Stimulated activated CD8-positive, alpha-beta memory T cell treated with anti-CD3 and anti-CD28 coated beads, Interleukin-7, amount 100 ng/mL, for 4 hours (primary cell): Measurements from ENCODE around the gene MACROD2.

Source experiments
- DNase-seq, 2 donors: peaks; one replicate each; pipeline ENCODE4 v3.0.0-alpha.2; 2020; ENCODE audit warnings: low read depth in 2 of 2

MACROD2 gene

GRCh38 chr20:14865169-14865568, 869.9 kb downstream of the MACROD2 start:
- DNase-seq, result no peak

DNA sequence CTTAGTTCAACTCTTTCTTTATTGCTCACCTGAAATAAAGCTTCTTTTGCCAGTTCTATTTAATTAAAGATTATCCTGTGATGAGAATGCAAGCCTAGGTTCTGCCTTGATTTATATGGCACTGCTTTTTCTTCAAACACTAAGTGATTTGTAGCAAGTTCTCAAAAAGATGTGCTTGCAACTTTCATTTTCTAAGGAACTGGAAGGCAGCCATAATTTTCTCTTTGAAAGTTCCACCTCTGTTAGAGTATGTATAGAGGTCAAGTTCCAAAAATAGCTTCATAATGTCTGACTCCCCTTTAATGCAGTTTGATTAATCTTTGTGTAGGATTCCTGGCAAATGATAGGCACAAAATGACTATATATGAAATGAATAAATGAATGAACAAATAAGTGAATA, 870.4 kb downstream of the MACROD2 start:
- DNase-seq, result no peak

DNA sequence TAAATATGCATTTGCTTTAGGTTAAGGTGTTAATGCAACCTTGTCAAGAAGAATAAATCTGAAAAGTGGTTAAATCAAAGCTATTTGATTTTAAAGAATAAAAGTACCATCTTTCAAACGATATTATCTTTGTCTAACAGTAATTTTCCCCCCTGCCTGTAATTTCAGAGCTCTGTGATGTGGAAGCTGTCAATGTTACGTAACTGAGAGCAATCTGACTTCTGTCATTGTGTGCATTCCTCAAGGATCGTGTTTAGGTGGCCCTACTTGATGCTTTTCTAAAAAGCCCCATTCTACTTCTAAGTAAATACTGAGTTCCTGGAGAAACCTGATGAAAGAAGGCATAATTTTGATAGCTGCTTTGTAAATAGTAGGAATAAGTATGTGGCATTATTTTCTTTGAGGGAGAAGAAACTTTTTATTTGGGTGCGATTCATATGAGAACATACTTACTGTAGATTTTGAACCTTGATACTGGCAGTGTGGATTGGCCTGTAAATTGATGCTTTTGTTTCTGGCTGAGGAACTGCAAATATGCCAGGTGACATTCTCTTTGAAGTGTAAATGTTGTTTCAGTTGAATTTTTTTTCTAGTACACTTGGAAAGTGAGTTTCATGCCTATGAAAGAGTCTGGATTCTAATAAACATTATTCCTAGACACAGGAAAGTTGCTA, 871.7 kb downstream of the MACROD2 start:
- no peak for DNase-seq

DNA sequence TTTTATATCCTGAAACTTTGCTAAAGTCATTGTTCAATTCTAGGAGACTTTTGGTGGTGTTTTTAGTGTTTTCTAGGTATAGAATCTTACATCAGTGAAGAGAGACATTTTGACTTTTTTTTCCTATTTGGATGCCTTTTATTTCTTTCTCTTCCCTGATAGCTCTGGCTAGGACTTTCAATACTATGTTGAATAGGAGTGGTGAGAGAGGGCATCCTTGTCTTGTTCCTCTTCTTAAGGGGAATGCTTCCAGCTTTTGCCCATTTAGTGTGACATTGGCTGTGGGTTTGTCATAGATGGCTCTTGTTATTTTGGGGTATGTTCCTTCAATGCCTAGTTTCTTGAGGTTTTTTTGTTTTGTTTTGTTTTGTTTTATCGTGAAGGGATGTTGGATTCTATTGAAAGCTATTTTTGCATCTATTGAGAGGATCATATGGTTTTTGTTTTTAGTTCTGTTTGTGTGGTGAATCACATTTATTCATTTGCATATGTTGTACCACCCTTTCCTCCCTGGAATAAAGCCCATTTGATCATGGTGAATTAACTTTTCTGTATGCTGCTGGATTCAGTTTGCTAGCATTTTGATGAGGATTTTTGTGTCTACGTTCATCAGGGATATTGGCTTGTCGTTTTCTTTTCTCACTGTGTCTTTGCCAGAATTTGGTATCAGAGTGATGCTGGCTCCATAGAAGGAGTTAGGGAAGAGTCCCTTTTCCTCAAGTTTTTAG, 882.1 kb downstream of the MACROD2 start:
- no peak for DNase-seq

- DNase-seq, result no peak
These were observed 883.3 kb downstream of the MACROD2 start for GRCh38 chr20:14878676-14879019.

DNA sequence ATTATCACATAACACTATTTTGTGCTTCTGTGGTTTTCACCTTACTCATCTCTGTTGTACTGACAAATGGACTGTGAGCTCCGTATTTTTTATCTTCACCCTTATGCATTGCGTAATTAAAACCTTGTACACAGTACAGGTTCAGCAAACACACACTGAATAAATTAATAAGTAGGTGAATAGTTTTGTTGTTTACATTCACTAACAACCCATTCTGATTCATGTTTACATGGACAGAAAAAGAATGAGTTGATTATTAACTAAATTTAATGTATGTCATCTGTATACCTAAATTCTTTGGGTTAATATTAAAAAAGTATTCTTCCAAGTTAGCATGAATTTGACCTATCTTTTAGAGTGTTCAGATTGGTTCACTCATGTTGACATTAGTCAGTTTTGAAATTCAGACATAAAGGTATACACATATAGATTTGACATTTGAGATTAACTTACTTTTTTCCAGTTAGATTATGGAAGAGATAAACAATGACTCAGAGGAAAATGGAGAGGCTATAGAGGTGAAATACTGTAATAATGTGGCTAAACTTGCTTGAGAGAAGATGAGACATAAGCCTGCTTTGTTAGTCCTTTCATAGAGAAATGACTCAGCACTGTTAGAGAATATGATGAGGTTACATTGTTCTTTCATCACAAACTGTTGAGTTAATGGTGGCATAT, 883.8 kb downstream of the MACROD2 start:
- DNase-seq, result no peak

DNA sequence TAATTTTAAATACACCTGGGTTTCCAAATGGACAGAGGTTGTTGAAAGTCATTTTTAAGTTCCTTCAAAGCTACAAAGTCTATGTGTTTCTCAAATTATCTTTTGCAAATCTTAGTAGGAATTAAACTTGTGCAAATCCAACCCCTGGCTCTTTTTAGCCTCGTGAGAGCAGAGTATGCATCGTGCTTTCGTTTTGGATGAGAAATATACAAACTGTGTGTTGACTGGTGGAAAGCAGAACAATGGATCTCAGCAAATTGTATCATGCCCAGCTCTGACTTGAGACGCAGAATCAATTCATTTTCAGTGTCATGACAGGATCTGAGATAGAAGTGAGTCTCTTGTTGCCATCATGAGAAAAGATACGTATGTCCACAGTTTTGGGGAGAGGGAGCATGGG, 884.5 kb downstream of the MACROD2 start:
- DNase-seq, result no peak

GRCh38 chr20:14881518-14881917, 886.2 kb downstream of the MACROD2 start:
- no peak for DNase-seq

DNA sequence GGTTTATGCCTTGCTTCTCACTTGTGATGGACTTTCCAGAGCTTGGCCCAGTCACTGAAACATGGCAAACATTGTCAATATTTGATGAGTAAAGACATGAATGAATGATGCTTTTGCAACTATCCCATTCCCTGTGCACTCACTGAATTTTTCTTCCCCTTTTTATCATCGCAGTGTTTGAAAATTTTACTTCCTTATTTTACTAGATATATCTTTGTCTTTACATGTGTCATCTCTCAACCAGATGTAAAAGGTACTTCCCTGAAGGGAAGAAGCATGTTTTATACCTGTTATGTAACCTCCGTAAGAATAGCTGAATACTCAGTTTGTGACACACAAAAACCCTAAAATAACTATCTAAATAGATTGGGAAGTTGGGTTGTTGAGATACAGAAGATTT, 886.8 kb downstream of the MACROD2 start:
- no peak for DNase-seq

DNA sequence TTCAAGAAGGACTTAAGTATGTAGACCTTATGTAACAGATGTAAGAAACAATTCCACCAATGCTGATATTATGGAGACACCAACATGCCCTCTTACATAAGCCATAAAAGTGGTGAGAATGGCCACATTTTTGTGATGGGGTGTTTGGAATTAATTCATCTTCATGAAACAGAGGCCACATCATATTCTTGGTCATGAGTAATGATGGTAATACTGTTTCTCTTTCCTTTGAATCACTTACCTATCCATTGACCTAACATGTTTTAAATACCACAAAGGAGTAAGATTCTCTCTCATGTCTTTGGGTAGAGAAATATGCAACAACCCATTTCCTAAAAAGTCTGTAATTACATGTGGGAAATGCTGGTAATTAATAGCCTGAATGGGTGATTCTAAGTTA, 887.5 kb downstream of the MACROD2 start:
- no peak for DNase-seq

DNA sequence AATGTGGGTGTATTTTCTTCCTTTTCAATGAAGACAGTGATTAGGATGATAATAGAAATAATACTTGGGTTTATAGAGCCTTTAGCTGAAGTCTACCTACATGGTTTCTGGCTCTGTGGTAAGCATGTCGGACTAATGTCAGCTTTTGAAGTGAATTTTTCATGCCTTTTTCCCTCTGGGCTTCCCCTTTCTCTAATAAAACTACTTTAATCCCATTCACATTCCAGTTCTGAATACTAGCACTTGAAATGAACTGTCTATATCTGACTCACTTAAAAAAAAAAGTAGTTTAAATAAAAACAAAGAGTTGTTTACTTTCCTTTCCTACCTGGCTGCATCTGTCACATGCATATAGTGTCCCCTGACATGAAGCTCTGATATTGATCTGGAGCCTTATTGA, 888.0 kb downstream of the MACROD2 start:
- no peak for DNase-seq

DNA sequence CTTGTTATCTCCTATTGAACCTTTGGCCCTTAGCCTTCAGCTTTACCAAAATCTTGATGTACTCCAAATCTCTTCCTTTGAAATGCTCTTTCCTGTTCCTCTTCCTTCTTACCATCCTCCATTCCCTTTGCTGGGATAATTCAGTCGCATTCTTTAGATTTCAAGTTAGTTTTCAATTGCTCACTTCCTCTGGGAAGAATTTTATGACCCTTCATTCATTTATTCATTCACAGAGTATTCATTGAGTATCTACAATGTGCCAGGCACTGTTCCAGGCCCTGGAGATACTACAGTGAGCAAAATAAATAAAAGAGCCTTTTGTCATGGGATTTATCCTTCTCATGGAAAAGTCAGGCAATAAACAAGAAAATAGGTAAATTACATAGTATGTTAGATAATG, 890.3 kb downstream of the MACROD2 start:
- DNase-seq, result no peak

DNA sequence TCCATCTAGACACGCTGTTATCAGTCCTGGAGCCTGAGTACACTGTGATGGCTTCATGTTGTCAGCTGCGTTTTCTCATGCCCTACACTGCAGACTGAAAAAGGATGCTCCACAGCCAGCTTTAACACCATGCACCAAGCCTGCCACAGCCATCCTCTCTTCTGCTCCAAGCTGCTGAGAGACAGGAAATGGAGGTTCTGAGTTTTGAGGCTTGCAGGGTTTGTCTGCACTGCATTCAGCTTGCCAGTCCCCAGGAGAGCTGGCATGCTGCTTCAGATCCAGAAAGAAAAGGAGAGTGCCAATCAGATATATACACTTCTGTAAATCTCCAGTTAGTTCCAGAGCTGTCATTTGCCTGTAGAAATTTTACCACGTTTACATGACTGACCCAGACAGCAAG, 892.8 kb downstream of the MACROD2 start:
- DNase-seq, result no peak

DNA sequence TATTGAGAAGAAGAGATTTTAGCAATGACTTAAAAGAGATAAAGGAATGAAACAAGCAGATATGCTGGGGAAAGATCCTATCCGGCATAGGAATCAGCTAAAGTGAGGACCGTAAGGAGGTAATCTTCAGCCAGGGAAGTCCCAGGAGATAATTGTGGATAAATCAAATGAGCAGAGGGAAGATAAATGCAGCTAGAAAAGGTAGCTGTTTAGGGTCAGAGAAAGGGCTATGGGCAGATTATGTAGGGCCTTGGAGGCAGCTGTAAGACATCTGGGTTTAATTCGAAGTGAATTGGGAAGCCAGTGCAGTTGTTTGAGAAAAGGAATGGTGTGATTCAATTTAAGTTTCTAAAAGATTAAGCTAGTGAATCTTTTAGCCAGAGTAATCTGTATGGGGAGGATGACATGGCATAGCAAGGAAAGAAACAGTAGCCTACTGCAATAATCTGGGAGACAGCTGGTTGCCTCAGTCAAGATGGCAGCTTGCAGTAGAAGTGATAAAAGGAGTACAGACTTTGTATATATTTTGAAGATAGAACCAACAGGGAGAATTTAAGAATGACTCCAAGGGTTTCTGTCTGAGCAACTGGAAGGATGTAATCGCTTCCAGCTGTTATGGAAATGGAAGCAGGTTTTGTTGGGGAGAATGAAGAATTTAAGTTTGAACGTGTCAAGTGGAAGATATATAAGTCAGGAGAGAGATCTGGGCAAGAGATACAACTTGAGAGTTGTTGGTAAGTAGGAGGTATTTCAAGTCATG, 894.4 kb downstream of the MACROD2 start:
- no peak for DNase-seq

GRCh38 chr20:14890713-14891112, 895.4 kb downstream of the MACROD2 start:
- DNase-seq, result no peak

DNA sequence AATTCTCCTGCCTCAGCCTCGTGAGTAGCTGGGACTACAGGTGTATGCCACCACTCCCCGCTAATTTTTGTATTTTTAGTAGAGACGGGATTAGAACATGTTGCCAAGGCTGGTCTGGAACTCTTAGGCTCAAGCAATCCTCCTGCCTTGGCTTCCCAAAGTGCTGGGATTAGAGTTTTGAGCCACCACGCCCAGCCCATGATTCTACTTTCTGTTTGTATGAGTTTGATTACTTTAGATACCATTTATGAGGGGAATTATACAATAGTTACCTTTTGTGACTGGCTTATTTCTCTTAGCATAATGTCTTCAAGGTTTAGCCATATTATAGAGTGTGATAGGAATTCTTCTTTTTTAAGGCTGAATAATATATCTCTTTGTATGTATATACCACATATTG, 897.5 kb downstream of the MACROD2 start:
- no peak for DNase-seq

- DNase-seq, result no peak
These were observed 901.3 kb downstream of the MACROD2 start for GRCh38 chr20:14896569-14896968.

GRCh38 chr20:14897608-14898007, 902.3 kb downstream of the MACROD2 start:
- no peak for DNase-seq

GRCh38 chr20:14902432-14903089, 907.2 kb downstream of the MACROD2 start:
- no peak for DNase-seq

- DNase-seq, result no peak
These were observed 911.7 kb downstream of the MACROD2 start for GRCh38 chr20:14906908-14907434.

GRCh38 chr20:14910126-14910525, 914.8 kb downstream of the MACROD2 start:
- DNase-seq, result no peak
